Measurements from ENCODE around the gene WAPL. TPM values are rescaled to one million over a fixed set of nuclear protein-coding genes. Genes with fewer than 3 reads are reported as not detected.

WAPL gene
- total and polyA plus RNA-seq, 2 of the 4 experiments (the other 2 are of a cell fraction), result 11.5 to 31.7 TPM

- no peak overlapping the region for H3K27ac ChIP-seq (ENCODE audit: insufficient read depth, low read length)
- no peaks in the 10 kb centered on the region for H3K9me1 ChIP-seq (ENCODE audit: insufficient read depth, low read length)
- DNase-seq, result no peak
- H2BK120ac ChIP-seq (ENCODE audit: low read depth, low read length), result no peak overlapping the region
- no peak overlapping the region for H2AK5ac ChIP-seq (ENCODE audit: low read depth, low read length)
- dilution Hi-C loops (cut with HindIII; ENCODE audit: low sequenced_read_pairs, unreplicated experiment) (no loop called here), in situ Hi-C loops (cut with MboI; ENCODE audit: low sequenced_read_pairs) (no loop called here), intact Hi-C loops (cut with micrococcal nuclease) (no loop called here)
- no peak overlapping the region for H2AFZ ChIP-seq (replicated peaks; ENCODE audit: low read length, poor library complexity)
- no peak overlapping the region for H2BK5ac ChIP-seq (ENCODE audit: low read depth, low read length, poor library complexity, severe bottlenecking)
- POLR2A ChIA-PET (ENCODE audit: unreplicated experiment), result no interaction called here
- H3K27me3 ChIP-seq (ENCODE audit: control insufficient read depth, insufficient read depth, low read length), result no peaks in the 10 kb centered on the region
- no peak overlapping the region for H3K4ac ChIP-seq (ENCODE audit: low read depth, low read length)
- H2AK9ac ChIP-seq (replicated peaks; ENCODE audit: low read depth, low read length, poor library complexity), result no peak overlapping the region
- H4K91ac ChIP-seq (ENCODE audit: insufficient read depth, low read depth, low read length), result no peak overlapping the region
- peaks cover 2% of the 10 kb centered on the region; the same call in 1 of the 2 replicates for H3K4me1 ChIP-seq (ENCODE audit: control insufficient read depth, insufficient read depth, low read length)
- H2BK20ac ChIP-seq (ENCODE audit: low read depth, low read length), result no peak overlapping the region
- no peaks in the 10 kb centered on the region for H4K20me1 ChIP-seq (ENCODE audit: insufficient read depth, low read length)
- no peak overlapping the region for H4K8ac ChIP-seq (ENCODE audit: low read depth in 2 of 2, low read length in 2 of 2)
- H4K5ac ChIP-seq (ENCODE audit: low read depth, low read length), result no peak overlapping the region
- no peak overlapping the region for H2BK15ac ChIP-seq (ENCODE audit: low read depth, low read length)
- no peak overlapping the region for H3K14ac ChIP-seq (replicated peaks; ENCODE audit: low read depth, low read length)
- BruUV-seq (replicated peaks), result no TSS peak
- H3K18ac ChIP-seq (ENCODE audit: low read depth, low read length), result no peak overlapping the region
- H3K56ac ChIP-seq (ENCODE audit: extremely low read depth, insufficient read depth, low read length), result no peak overlapping the region
- H3K4me3 ChIP-seq (ENCODE audit: insufficient read depth, low read depth, low read length), result no peak overlapping the region
- H3K4me2 ChIP-seq (ENCODE audit: low read depth, low read length), result no peak overlapping the region
- H3K9ac ChIP-seq (ENCODE audit: low read depth, low read length), result no peak overlapping the region
- no peak for ATAC-seq (ENCODE audit: low read depth)
- CTCF ChIA-PET, result no interaction called here
- peaks cover 0 to 6% of the 10 kb centered on the region in 2 experiments; a peak in 2 of 4 replicates for H3K79me1 ChIP-seq (ENCODE audit: low read depth in 1 of 2, low read length in 2 of 2)
- H3K9me3 ChIP-seq (ENCODE audit: control insufficient read depth, insufficient read depth, low read length), result no peaks in the 10 kb centered on the region
- no CpG with 5 or more reads among the region's 10 CpGs for WGBS, 2 experiments (ENCODE audit: extremely low coverage in 2 of 2, insufficient read length in 1 of 2)
- H3K36me3 ChIP-seq (ENCODE audit: control insufficient read depth, insufficient read depth, low read length), result peaks cover 31% of the 10 kb centered on the region
- no peak overlapping the region for H3K23ac ChIP-seq (ENCODE audit: low read depth, low read length)
- TF ChIP-seq MAZ (IDR thresholded peaks at IDR 0.05; ENCODE audit: borderline replicate concordance, low read depth, low read length), result no peak
- TF ChIP-seq SMC3 (IDR thresholded peaks at IDR 0.05; ENCODE audit: low read depth, low read length), result no peak
- no peak for TF ChIP-seq POLR2A (IDR thresholded peaks at IDR 0.05; ENCODE audit: low read depth, low read length)
- TF ChIP-seq MXI1 (IDR thresholded peaks at IDR 0.05; ENCODE audit: borderline replicate concordance, low read depth, low read length), result no peak
- no peak for TF ChIP-seq CTCF (conservative IDR thresholded peaks at IDR 0.05; ENCODE audit: low read depth, low read length)
- no peak for TF ChIP-seq RCOR1 (IDR thresholded peaks at IDR 0.05; ENCODE audit: insufficient replicate concordance, low read length)
- TF ChIP-seq CEBPB (IDR thresholded peaks at IDR 0.05; ENCODE audit: low read depth, low read length), result no peak
Measured at GRCh38 chr10:86461963-86462804, 59.4 kb downstream of the WAPL start.

Measured in IMR-90 (cell line).